Glomerular endothelial cell (primary cell): Measurements from ENCODE around the gene CACNA2D2. TPM values are rescaled to one million over a fixed set of nuclear protein-coding genes. Genes with fewer than 3 reads are reported as not detected.

Experiments
- DNase-seq: peaks from one replicate; pipeline ENCODE4 v3.0.0-alpha.2; 2011; ENCODE audit warnings: low read depth, low spot score; ENCODE audit errors: extremely low read depth
- total RNA-seq: library from RNA; depleted of rRNA; stranded (reverse); fragments of >200 nt; gene quantifications from 2 replicates; pipeline ENCODE4 v1.2.3, GENCODE V29; 2015

Gene CACNA2D2
- total RNA-seq, 1 donor from 2014 or later, result not detected

GRCh38 chr3:50470658-50471057 is 32.8 kb downstream of the CACNA2D2 start:
- DNase-seq, result no peak

- DNase-seq, result no peak
Observed at GRCh38 chr3:50467919-50468318, 35.5 kb downstream of the CACNA2D2 start.

GRCh38 chr3:50466177-50466576 is 37.3 kb downstream of the CACNA2D2 start:
- no peak for DNase-seq

- DNase-seq, result no peak
Observed at GRCh38 chr3:50464569-50464968, 38.9 kb downstream of the CACNA2D2 start.

GRCh38 chr3:50459785-50460184 is 43.6 kb downstream of the CACNA2D2 start:
- no peak for DNase-seq

- no peak for DNase-seq
Observed at GRCh38 chr3:50457988-50458387, 45.4 kb downstream of the CACNA2D2 start.

- no peak for DNase-seq
Observed at GRCh38 chr3:50455161-50456018, 48.0 kb downstream of the CACNA2D2 start.

GRCh38 chr3:50454481-50455070 is 48.9 kb downstream of the CACNA2D2 start:
- no peak for DNase-seq

- DNase-seq, result no peak
Observed at GRCh38 chr3:50453907-50454306, 49.5 kb downstream of the CACNA2D2 start.

- no peak for DNase-seq
Observed at GRCh38 chr3:50450209-50450921, 53.1 kb downstream of the CACNA2D2 start.

- no peak for DNase-seq
Observed at GRCh38 chr3:50448752-50449539, 54.5 kb downstream of the CACNA2D2 start.

GRCh38 chr3:50447290-50447840 is 56.1 kb downstream of the CACNA2D2 start:
- DNase-seq, result no peak

- no peak for DNase-seq
Observed at GRCh38 chr3:50445919-50446318, 57.5 kb downstream of the CACNA2D2 start.

GRCh38 chr3:50444782-50445181 is 58.7 kb downstream of the CACNA2D2 start:
- no peak for DNase-seq

GRCh38 chr3:50444213-50444612 is 59.2 kb downstream of the CACNA2D2 start:
- DNase-seq, result no peak

GRCh38 chr3:50442945-50443579 is 60.4 kb downstream of the CACNA2D2 start:
- DNase-seq, result no peak

GRCh38 chr3:50441424-50442217 is 61.8 kb downstream of the CACNA2D2 start:
- no peak for DNase-seq

- no peak for DNase-seq
Observed at GRCh38 chr3:50436114-50436674, 67.2 kb downstream of the CACNA2D2 start.
